Loucy (cell line): ENCODE measurements around the gene ARMC3.

ENCODE experiments used
- EZH2phosphoT487 ChIP-seq: fragments of 200-600 bp; IDR thresholded peaks from 2 replicates; pipeline ENCODE4 v1.6.1; 2018; ENCODE audit warnings: antibody characterized with exemption, mild to moderate bottlenecking, moderate library complexity, borderline replicate concordance
- TF ChIP-seq, protein P1 (sequence below): fragments of 200-600 bp; sonication (generic); conservative IDR thresholded peaks from 2 replicates; pipeline ENCODE4 v1.5.1; 2014; ENCODE audit warnings: mild to moderate bottlenecking, antibody characterized with exemption, low read length

DNA sequence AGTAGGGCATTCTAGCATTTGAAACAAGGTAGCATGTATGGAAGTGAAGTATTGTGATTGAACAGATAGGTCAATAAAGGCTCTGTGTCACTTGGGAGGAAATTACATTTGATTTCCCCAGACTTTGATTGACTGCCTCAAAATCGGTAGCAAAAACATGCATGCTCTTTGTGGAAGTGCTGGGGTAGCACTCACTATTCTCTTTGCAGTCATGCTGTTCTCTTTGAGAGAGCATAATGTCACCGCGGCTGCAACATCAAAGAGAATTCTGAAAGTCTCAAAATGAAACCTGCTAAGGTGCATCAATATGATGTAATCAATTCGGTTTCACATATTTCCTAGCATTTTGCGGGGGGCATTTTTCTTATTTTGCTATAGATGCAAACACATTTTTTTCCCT lies 64.2 kb downstream of the ARMC3 start:
- TF ChIP-seq, protein P1, sequence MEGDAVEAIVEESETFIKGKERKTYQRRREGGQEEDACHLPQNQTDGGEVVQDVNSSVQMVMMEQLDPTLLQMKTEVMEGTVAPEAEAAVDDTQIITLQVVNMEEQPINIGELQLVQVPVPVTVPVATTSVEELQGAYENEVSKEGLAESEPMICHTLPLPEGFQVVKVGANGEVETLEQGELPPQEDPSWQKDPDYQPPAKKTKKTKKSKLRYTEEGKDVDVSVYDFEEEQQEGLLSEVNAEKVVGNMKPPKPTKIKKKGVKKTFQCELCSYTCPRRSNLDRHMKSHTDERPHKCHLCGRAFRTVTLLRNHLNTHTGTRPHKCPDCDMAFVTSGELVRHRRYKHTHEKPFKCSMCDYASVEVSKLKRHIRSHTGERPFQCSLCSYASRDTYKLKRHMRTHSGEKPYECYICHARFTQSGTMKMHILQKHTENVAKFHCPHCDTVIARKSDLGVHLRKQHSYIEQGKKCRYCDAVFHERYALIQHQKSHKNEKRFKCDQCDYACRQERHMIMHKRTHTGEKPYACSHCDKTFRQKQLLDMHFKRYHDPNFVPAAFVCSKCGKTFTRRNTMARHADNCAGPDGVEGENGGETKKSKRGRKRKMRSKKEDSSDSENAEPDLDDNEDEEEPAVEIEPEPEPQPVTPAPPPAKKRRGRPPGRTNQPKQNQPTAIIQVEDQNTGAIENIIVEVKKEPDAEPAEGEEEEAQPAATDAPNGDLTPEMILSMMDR = no peak
- TF ChIP-seq EZH2phosphoT487 = no peak
